Vagina (tissue), 2 donors: ENCODE data around the gene TMPRSS13. TPM values are rescaled to one million over a fixed set of nuclear protein-coding genes. Genes with fewer than 3 reads are reported as not detected.

Source experiments
- DNase-seq, 2 donors: peaks; one replicate each; pipeline ENCODE4 v3.0.0-alpha.2; 2017; ENCODE audit errors: extremely low spot score in 2 of 2
- H3K27ac ChIP-seq: fragments of 200-600 bp; sonication (generic); one replicate; pipeline ENCODE4 v1.5.1; 2019
- H3K27me3 ChIP-seq: fragments of 200-600 bp; sonication (generic); one replicate; pipeline ENCODE4 v1.5.1; 2019
- H3K36me3 ChIP-seq, 2 donors: fragments of 200-600 bp; sonication (generic); one replicate each; pipeline ENCODE4 v1.5.1; 2017 to 2019
- H3K4me1 ChIP-seq: fragments of 200-600 bp; sonication (generic); one replicate; pipeline ENCODE4 v1.5.1; 2019
- H3K4me3 ChIP-seq, 2 donors: fragments of 200-600 bp; sonication (generic); 1 replicate in 1 of 2; 2 replicates in 1 of 2; pipeline ENCODE4 v1.5.1; 2016 to 2019
- H3K9me3 ChIP-seq: fragments of 200-600 bp; sonication (generic); one replicate; pipeline ENCODE4 v1.5.1; 2019
- POLR2A ChIP-seq, 2 donors: fragments of 450-650 bp; IDR thresholded peaks; one replicate each; pipeline ENCODE4 v1.6.1; 2017; ENCODE audit warnings: antibody characterized with exemption in 2 of 2, mild to moderate bottlenecking in 2 of 2, moderate library complexity in 2 of 2
- POLR2AphosphoS5 ChIP-seq, 2 donors: sonication (generic); formaldehyde crosslinking; IDR thresholded peaks; one replicate each; pipeline ENCODE4 v1.9.0; 2017; ENCODE audit warnings: antibody characterized with exemption in 2 of 2, mild to moderate bottlenecking in 2 of 2, low read depth in 1 of 2; ENCODE audit not compliant: insufficient read depth in 1 of 2
- intact Hi-C: fragments of 100-400 bp; cut with DNase I; formaldehyde crosslinking; loops from one replicate; pipeline ENCODE4 v1.15.1; 2023
- total RNA-seq: library from RNA; depleted of rRNA; stranded (reverse); fragments of >200 nt; gene quantifications from one replicate; pipeline ENCODE4 v1.2.3, GENCODE V29; 2016
- TF ChIP-seq, protein P1 (sequence below), 3 experiments: fragments of 450-650 bp in 2 of 3; fragments of 200-600 bp in 1 of 3; sonication (generic) in 1 of 3; IDR thresholded peaks; one replicate each; pipeline ENCODE4 v1.5.1; 2017 to 2019; ENCODE audit warnings: antibody characterized with exemption in 3 of 3, mild to moderate bottlenecking in 2 of 3, moderate library complexity in 2 of 3

The TMPRSS13 gene
- total RNA-seq, 1 donor from 2014 or later = 9.6 TPM

DNA sequence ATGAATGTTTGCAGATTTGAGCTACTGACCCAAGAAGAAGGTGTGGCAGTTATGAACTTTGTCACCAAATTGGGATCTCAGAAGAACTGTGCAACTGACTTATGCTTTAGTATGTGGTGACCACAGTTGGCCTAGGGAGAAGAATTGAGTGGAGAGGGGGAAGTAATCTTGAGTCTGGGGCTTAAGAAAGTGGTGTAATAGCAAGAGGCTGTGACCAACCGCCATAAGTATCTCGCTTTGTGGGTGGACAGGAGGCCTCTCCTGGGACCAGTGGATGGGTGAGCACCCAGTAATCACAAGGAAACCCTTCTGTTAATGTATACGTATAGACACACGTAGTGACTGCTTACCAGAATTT, 44.3 kb upstream of the TMPRSS13 start:
- Histone ChIP-seq H3K27ac (no peak overlapping the region), H3K4me1 (no peaks in the 10 kb centered on the region), H3K4me3 (no peak overlapping the region), H3K36me3 (no peaks in the 10 kb centered on the region), H3K27me3 (no peaks in the 10 kb centered on the region), H3K9me3 (no peaks in the 10 kb centered on the region)
- TF ChIP-seq, protein P1, sequence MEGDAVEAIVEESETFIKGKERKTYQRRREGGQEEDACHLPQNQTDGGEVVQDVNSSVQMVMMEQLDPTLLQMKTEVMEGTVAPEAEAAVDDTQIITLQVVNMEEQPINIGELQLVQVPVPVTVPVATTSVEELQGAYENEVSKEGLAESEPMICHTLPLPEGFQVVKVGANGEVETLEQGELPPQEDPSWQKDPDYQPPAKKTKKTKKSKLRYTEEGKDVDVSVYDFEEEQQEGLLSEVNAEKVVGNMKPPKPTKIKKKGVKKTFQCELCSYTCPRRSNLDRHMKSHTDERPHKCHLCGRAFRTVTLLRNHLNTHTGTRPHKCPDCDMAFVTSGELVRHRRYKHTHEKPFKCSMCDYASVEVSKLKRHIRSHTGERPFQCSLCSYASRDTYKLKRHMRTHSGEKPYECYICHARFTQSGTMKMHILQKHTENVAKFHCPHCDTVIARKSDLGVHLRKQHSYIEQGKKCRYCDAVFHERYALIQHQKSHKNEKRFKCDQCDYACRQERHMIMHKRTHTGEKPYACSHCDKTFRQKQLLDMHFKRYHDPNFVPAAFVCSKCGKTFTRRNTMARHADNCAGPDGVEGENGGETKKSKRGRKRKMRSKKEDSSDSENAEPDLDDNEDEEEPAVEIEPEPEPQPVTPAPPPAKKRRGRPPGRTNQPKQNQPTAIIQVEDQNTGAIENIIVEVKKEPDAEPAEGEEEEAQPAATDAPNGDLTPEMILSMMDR (IDR thresholded peaks at IDR 0.05) = no peak
- TF ChIP-seq POLR2AphosphoS5 (IDR thresholded peaks at IDR 0.05; ENCODE audit: insufficient read depth in 1 of 2, low read depth in 1 of 2) (no peak), POLR2A (IDR thresholded peaks at IDR 0.05) (no peak)
- DNase-seq = peak in 1 of 2 donors; percentile 47
- intact Hi-C loops = no loop called here

DNA sequence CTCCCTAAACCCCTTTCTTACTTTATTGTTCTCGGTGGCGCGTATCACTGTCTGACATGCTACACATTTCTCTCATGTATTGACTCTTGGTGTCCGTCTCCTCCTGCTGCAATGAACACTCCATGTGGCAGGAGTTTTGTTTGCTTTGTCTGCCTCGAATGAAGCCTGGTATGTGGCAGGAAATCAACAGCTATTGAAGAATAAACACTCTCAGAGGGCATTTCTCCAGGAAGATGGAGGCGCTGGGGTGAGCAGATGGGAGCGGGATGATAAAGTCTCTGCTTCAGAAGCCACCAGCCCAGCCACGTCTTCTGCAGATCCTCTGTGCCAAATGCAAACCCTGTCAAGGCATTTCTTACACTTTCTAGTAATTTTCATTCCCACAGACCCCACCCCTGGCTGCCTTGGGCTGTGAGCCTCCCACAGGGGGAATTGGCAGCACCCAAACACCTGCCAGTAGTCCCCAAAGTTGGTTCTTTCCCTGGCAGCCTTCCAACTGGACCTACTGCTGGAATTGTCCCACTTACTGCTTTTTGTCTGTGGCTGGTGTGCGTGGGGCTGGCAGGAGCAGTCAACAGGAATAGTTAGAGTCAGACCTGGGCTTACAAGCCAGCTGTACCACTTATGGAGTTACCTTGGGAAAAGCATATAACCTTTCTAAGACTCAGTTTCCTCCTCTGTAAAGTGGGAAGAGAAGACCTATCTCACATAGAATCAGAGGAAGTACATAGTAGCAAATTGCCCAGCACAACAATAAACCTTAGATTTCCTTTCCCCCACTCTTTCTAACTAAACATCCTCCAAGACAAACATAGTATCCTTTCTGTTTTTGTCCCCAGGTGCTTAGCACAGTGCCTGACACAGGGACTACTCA, 43.7 kb upstream of the TMPRSS13 start:
- DNase-seq = peak in 1 of 2 donors; percentile 75

DNA sequence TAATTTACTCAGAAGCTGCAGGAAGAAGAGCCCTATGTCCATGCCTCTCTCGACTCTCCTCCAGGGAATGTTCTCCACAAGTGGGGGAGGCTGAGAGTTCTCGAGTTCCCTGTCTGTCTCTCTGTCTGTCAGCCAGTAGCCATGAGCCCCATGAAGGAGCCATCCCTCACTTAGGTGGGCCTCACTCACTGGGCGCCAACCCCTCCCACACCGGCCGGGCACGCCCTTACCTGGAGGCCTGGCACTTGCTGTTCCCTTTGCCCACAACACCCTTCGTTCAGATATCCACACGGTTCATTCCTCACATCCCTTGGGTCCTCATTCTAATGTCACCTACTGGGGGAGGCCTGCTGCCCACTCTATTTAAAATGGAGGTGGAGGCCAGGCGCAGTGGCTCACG, 42.8 kb upstream of the TMPRSS13 start:
- no peaks in the 10 kb centered on the region for H3K27me3 ChIP-seq
- H3K27ac ChIP-seq = no peak overlapping the region
- TF ChIP-seq, protein P1 (IDR thresholded peaks at IDR 0.05) = no peak
- TF ChIP-seq POLR2AphosphoS5 (IDR thresholded peaks at IDR 0.05; ENCODE audit: insufficient read depth in 1 of 2, low read depth in 1 of 2) (no peak), POLR2A (IDR thresholded peaks at IDR 0.05) (no peak)
- no peaks in the 10 kb centered on the region for H3K9me3 ChIP-seq
- intact Hi-C loops = no loop called here
- H3K4me1 ChIP-seq = no peaks in the 10 kb centered on the region
- DNase-seq = peak in 1 of 2 donors; percentile 58
- no peak overlapping the region for H3K4me3 ChIP-seq
- H3K36me3 ChIP-seq = no peaks in the 10 kb centered on the region

More for the DNA sequence above, 43.7 kb upstream of the TMPRSS13 start:
- Histone ChIP-seq H3K36me3 (no peaks in the 10 kb centered on the region), H3K9me3 (no peaks in the 10 kb centered on the region), H3K27ac (no peak overlapping the region), H3K4me1 (no peaks in the 10 kb centered on the region), H3K4me3 (no peak overlapping the region), H3K27me3 (no peaks in the 10 kb centered on the region)
- intact Hi-C loops = no loop called here
- TF ChIP-seq, protein P1 (IDR thresholded peaks at IDR 0.05) = no peak
- no peak for TF ChIP-seq POLR2A (IDR thresholded peaks at IDR 0.05)
- TF ChIP-seq POLR2AphosphoS5 (IDR thresholded peaks at IDR 0.05; ENCODE audit: insufficient read depth in 1 of 2, low read depth in 1 of 2) = no peak

DNA sequence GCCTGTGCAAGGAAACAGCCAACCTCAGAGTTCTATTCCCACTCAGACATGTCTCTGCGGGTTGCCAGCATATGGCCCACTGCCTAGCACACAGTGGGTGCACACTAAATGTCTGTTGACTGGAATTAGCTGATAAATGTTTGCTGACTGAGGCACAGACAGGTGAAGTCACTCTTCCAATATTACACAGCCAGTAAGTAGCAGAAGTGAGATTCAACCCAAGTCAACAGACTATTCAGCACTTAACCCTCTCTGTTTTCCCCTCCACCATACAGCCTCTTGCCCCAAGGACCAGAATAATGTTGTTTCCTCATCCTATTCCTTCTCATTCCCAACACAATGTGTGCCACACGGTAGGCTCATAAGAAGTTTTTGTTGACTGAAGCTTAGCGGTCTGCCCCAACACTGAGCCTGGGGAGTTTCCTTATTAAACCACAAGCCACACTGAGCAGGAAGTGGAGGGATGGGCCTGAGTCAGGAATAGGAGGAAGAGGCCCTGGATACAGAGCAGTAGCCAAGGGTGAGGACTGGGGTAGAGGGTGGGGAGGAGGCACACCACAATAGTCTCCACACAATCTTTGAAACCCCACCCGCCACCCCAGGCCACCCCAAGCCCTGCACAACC, 41.3 kb upstream of the TMPRSS13 start:
- intact Hi-C loops = no loop called here
- H3K4me3 ChIP-seq = no peak overlapping the region
- H3K9me3 ChIP-seq = no peaks in the 10 kb centered on the region
- no peaks in the 10 kb centered on the region for H3K4me1 ChIP-seq
- no peaks in the 10 kb centered on the region for H3K27me3 ChIP-seq
- DNase-seq = no peak
- no peak for TF ChIP-seq POLR2AphosphoS5 (IDR thresholded peaks at IDR 0.05; ENCODE audit: insufficient read depth in 1 of 2, low read depth in 1 of 2)
- TF ChIP-seq POLR2A (IDR thresholded peaks at IDR 0.05) = no peak
- TF ChIP-seq, protein P1 (IDR thresholded peaks at IDR 0.05) = no peak
- H3K36me3 ChIP-seq = no peaks in the 10 kb centered on the region
- H3K27ac ChIP-seq = no peak overlapping the region
